LoVo (cell line): ENCODE results near the gene ARRB2.

Experiments used
- DNase-seq: peaks from one replicate; pipeline ENCODE4 v3.0.0-alpha.2; 2016; ENCODE audit warnings: low spot score

ARRB2 gene

DNA sequence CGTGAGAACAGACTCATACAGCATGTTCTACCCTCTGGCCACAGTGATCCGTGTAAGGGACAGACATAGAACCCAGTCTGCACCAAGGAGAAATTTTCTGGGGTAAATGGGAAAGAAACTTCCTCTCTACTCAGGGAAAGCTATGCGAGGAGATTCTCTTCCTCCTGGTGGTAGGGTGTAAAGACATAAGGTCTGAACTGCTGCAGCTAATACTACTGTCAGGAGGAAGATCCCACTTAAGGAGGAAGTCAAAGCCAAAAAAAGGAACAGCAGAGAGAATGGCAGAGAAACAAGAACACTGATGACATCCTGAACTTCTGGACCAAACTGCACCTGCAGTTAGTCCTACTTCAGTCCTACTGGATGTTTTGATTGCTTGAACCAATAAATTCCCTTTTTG is 54.2 kb downstream of the ARRB2 start:
- no peak for DNase-seq

DNA sequence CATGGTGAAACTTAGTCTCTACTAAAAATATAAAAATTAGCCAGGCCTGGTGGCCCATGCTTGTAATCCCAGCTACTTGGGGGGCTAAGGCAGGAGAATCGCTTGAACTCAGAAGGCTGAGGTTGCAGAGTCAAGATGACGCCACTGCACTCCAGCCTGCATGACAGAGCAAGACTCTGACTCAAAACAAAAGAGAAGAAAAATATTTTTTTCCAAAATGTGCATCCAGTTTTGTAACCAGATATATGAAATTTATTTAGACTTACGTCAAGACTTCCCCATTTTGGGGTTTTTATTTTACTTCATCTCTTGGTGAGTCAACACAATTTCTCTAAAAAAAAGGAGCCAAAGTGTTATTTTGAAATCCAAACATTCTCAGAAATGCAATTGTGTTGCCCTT is 55.8 kb downstream of the ARRB2 start:
- DNase-seq: no peak

DNA sequence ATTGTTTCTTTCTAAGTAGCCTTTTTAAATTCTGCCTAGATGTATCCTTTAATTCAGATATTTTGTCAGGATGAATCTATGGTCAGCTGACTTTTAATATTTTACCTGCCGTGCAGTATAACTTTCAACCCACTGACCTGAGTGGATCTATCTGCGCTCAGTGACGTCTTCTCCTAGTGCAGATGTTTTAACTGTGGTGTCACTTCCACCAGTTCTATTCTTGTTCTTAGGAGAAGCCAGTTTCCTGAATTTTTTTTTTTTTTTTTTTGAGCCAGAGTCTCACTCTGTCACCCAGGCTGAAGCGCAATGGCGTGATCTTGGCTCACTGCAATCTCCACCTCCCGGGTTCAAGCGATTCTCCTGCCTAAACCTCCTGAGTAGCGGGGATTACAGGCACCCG is 56.3 kb downstream of the ARRB2 start:
- DNase-seq: no peak

DNA sequence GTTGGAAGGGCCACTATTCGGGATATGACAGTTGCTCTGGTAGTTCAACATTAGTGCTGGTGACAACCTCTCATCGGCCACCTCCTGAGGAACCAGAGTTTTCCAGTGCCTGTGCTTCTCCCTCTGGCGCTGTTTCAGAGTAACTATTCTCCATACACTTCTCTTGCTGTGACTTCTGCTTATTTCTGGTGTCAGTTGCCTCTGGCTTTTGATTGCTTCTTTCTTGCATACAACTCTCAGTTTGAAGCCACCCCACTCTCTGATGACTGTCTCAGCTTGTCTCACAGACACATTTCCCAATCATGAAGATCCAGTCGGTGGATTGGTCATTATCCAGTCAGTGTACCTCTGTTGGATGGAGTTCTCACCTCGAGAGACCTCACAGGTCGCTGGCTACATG is 57.9 kb downstream of the ARRB2 start:
- no peak for DNase-seq

DNA sequence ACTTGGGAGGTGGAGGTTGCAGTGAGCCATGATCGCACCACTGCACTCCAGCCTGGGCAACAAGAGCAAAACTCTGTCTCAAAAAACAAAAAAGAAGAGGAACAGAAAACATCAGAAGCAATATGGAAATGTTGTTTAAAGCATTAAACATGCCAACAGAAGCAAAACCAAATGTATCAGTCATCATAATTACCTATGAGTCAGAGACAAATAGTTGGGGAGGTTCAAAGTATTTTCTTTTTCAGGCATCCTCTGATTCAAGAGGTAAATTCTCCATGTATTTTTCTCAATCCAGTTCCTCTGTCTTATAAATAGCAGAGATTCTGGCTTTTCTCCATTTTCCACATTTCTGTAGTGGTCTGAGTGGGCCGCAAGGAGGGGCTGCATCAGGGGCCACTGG is 59.2 kb downstream of the ARRB2 start:
- peak; percentile 26 for DNase-seq
